Heart left ventricle (tissue), 13 donors: ENCODE measurements around the gene GPR183.

Experiments used
- CTCF ChIP-seq, 12 donors: fragments of 200-600 bp; sonication (generic) in 4 of 12; IDR thresholded peaks; one replicate each; pipeline versions ENCODE4 v1.5.0 to v1.8.0; 2018 to 2022; ENCODE audit warnings: antibody characterized with exemption in 12 of 12, mild to moderate bottlenecking in 5 of 12
- POLR2A ChIP-seq, 2 donors: fragments of 450-650 bp; IDR thresholded peaks; one replicate each; pipeline ENCODE4 v1.6.1; 2017; ENCODE audit warnings: antibody characterized with exemption in 2 of 2, mild to moderate bottlenecking in 2 of 2, moderate library complexity in 2 of 2
- donor health status: ischemic (EF 13 %, LVEDD 7.1; RV severe dilation, severe dysfunction).
- donor health status: DM: no; HTN: yes; CAD: no.
- donor health status: DM: no; HTN: no; CAD: no.
- donor health status: ischemic (EF 25% LVEDD 6.9; RV normal size, moderate dysfunction).
- donor health status: ischemic (EF 25% LVEDD 5.7; RV mildly dilated, moderate dysfunction).
- donor health status: ischemic (EF 35%, LVEDD 5.7; RV mildly dilated, moderate dysfunction).
- donor health status: nonischemic (EF 11% LVEDD 7.7; RV severe dilation, severe dysfunction).
- donor health status: DM: yes; HTN: yes; CAD: no.
- donor health status: PGD.
- donor health status: ischemic (EF 29% LVEDD 5.4; RV normal size, mild dysfunction).
- donor health status: nonischemic (EF 23%, LVEDD 6.1; RV moderate dilation, normal function).

GRCh38 chr13:99352351-99353245 is 45.4 kb upstream of the GPR183 start:
- TF ChIP-seq POLR2A (IDR thresholded peaks at IDR 0.05) (no peak), CTCF (IDR thresholded peaks at IDR 0.05) (no peak)
